ENCODE measurements around the gene MIGA2. TPM values are rescaled to one million over a fixed set of nuclear protein-coding genes. Genes with fewer than 3 reads are reported as not detected.

MIGA2 gene
- total and polyA plus RNA-seq, 7 donors, result 8.4 to 18.1 (median 13.7) TPM

DNA sequence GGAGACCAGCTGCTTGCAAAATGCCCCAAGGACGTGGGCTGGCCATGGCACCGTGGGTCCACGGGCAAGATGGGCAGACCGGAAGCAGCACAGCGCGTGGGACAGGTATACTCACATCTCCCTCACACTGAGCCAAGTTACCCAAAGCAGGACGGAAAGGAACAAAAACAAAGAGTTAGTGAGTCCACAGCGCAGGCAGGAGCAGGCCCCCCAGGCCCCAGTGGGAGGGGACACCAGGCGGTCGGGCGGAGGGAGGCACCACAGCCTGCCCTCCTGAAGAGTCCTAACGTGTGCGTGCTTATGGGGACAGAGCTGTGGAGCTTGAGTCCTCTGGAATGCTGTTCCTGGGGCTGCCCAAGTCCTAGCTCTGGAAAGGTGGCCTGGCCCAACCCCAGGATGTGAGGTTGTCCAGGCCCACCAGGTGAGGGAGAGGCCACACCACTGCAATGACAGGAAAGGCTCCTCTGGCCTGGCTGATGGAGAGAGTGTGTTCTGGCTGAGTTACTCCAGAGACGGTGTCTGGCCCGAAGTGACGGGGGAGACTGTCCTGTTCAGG is 23.5 kb upstream of the MIGA2 start:
- Histone ChIP-seq H3K9me3 (no peaks in the 10 kb centered on the region), H3K27me3 (ENCODE audit: insufficient read depth in 3 of 3, low read length in 2 of 3) (no peaks in the 10 kb centered on the region), H3K4me3 (no peak overlapping the region), H3K27ac (no peak overlapping the region), H3K36me3 (ENCODE audit: insufficient read depth in 1 of 2, low read depth in 1 of 2) (peaks cover 0 to 96% of the 10 kb centered on the region in 2 donors), H3K4me1 (no peaks in the 10 kb centered on the region)
- 87 to 95% (median 92%) methylated on average over 15 to 16 of the region's 16 CpGs for WGBS, 3 donors
- ATAC-seq (no peak), DNase-seq (no peak)
- intact Hi-C loops (cut with DNase I), result no loop called here
- TF ChIP-seq CTCF (IDR thresholded peaks at IDR 0.05), result no peak

DNA sequence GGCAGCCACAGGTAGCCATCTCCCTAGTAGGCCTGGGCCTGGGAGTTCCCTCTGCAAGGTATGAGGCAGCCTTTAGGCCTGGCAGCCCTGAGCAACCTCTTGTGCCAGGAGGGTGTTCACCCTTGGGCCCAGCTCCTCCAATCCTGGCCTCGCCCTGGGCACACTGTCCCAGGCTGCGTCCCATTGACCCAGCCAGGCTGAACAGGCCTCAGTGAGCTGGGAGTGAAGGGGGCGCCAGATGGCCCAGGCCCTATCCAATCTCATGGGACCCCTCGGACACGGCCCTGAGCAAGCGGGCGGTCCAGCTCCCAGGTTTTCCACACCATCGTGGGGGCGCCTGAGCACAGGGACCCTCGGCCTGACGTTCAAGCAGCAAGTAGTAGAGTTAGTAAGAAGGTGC is 22.8 kb upstream of the MIGA2 start:
- Histone ChIP-seq H3K27me3 (ENCODE audit: insufficient read depth in 3 of 3, low read length in 2 of 3) (no peaks in the 10 kb centered on the region), H3K36me3 (ENCODE audit: insufficient read depth in 1 of 2, low read depth in 1 of 2) (peaks cover 0 to 96% of the 10 kb centered on the region in 2 donors), H3K9me3 (no peaks in the 10 kb centered on the region), H3K4me1 (no peaks in the 10 kb centered on the region), H3K4me3 (no peak overlapping the region), H3K27ac (no peak overlapping the region)
- intact Hi-C loops (cut with DNase I), result no loop called here
- peak in 3 of 4 donors; percentile 9 to 75 (median 19) for ATAC-seq
- no peak for TF ChIP-seq CTCF (IDR thresholded peaks at IDR 0.05)
- DNase-seq, result no peak
- 86 to 92% (median 90%) methylated on average over 11 of the region's 11 CpGs for WGBS, 3 donors

GRCh38 chr9:129014124-129014523 is 22.3 kb upstream of the MIGA2 start:
- 84 to 96% (median 92%) methylated on average over 11 of the region's 11 CpGs for WGBS, 3 donors
- ATAC-seq, result no peak
- no peaks in the 10 kb centered on the region for H3K27me3 ChIP-seq (ENCODE audit: insufficient read depth in 3 of 3, low read length in 2 of 3)
- no peaks in the 10 kb centered on the region for H3K9me3 ChIP-seq
- no peaks in the 10 kb centered on the region for H3K4me1 ChIP-seq
- no peak for TF ChIP-seq CTCF (IDR thresholded peaks at IDR 0.05)
- DNase-seq, result no peak
- intact Hi-C loops (cut with DNase I), result no loop called here
- H3K27ac ChIP-seq, result no peak overlapping the region
- no peak overlapping the region for H3K4me3 ChIP-seq
- peaks cover 0 to 96% of the 10 kb centered on the region in 2 donors for H3K36me3 ChIP-seq (ENCODE audit: insufficient read depth in 1 of 2, low read depth in 1 of 2)

DNA sequence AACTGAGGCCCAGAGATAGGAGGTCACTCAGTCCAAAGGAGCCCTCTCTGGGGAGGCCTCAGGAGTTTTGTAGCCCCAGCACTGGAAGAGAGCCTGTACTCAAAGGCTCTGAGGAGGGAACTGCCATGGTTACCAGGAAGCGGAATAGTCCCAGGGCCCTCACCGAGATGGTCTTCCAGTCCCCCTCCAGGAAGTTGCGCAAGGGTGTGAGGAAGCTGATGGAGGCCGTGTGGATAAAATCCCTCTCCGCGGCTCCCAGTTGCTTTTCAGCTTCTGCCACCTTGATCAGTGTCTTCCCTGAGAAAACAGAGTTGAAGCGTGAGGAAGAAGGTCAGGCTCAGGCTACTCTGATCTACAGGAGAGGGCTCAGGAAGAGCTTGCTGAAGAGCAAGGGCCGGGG is 21.8 kb upstream of the MIGA2 start:
- Histone ChIP-seq H3K4me3 (no peak overlapping the region), H3K4me1 (no peaks in the 10 kb centered on the region), H3K36me3 (ENCODE audit: insufficient read depth in 1 of 2, low read depth in 1 of 2) (peaks cover 0 to 94% of the 10 kb centered on the region in 2 donors), H3K27ac (no peak overlapping the region), H3K27me3 (ENCODE audit: insufficient read depth in 3 of 3, low read length in 2 of 3) (no peaks in the 10 kb centered on the region), H3K9me3 (no peaks in the 10 kb centered on the region)
- TF ChIP-seq CTCF (IDR thresholded peaks at IDR 0.05), result no peak
- WGBS, 3 donors, result 87 to 90% (median 90%) methylated on average over 8 of the region's 8 CpGs
- ATAC-seq (no peak), DNase-seq (no peak)
- intact Hi-C loops (cut with DNase I), result no loop called here

DNA sequence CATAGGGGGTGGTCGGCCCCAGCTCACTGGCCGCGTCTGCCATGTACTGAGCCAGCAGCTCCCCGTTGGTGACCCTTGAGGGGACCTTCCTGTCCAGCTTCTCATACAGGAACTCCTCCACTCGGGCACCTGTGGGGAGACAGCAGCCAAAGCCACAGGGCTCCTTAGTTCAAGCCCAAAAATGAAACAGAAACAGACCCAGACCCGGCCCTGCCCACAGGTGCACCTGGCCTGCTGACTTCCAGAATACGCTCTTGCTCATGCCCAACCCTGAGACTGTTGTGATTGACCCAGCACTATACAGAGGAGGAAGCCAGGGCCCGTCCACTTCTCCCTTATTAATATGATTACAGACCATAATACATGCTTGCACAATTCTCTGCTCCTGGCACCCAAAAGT is 15.3 kb upstream of the MIGA2 start:
- no peak for ATAC-seq

More for the DNA sequence above, 15.3 kb upstream of the MIGA2 start:
- peaks cover 0 to 43% of the 10 kb centered on the region in 2 donors for H3K36me3 ChIP-seq (ENCODE audit: insufficient read depth in 1 of 2, low read depth in 1 of 2)
- H3K27ac ChIP-seq, result peak overlapping the region; percentile 23
- H3K4me3 ChIP-seq, result no peak overlapping the region
- no peak for TF ChIP-seq CTCF (IDR thresholded peaks at IDR 0.05)
- no peaks in the 10 kb centered on the region for H3K27me3 ChIP-seq (ENCODE audit: insufficient read depth in 3 of 3, low read length in 2 of 3)
- intact Hi-C loops (cut with DNase I), result no loop called here
- peaks cover 14% of the 10 kb centered on the region for H3K4me1 ChIP-seq
- no peak for DNase-seq
- no peaks in the 10 kb centered on the region for H3K9me3 ChIP-seq
- 58 to 67% (median 63%) methylated on average over 8 of the region's 8 CpGs for WGBS, 3 donors
